HepG2 (cell line): ENCODE results near the gene ANKS1B.
"Not testable (repeated sequence)": the region's sequence is repeated elsewhere in the genome, so short reads cannot be mapped to it uniquely, and the experiment has no call there.

Experiments
- CBFB ChIP-seq: sonication (generic); formaldehyde crosslinking; IDR thresholded peaks from 2 replicates; pipeline ENCODE4 v1.4.0; 2020; ENCODE audit warnings: missing genetic modification reagents
- CTCF ChIP-seq: sonication (generic); formaldehyde crosslinking; IDR thresholded peaks from 2 replicates; pipeline ENCODE4 v1.5.0; 2020; ENCODE audit warnings: mild to moderate bottlenecking, missing genetic modification reagents, moderate library complexity
- HMGXB4 ChIP-seq, 2 experiments: sonication (generic) in 1 of 2; formaldehyde crosslinking in 1 of 2; IDR thresholded peaks; 2 replicates each; pipeline versions ENCODE4 v1.4.0 to v1.6.1; 2018 to 2020; ENCODE audit warnings: missing genetic modification reagents in 2 of 2, borderline replicate concordance in 1 of 2, low read depth in 1 of 2, mild to moderate bottlenecking in 1 of 2, missing biosample characterization in 1 of 2
- IKZF1 ChIP-seq: fragments of 450-650 bp; IDR thresholded peaks from 2 replicates; pipeline ENCODE4 v1.7.1; 2016
- RELA ChIP-seq: sonication (generic); formaldehyde crosslinking; IDR thresholded peaks from 2 replicates; pipeline ENCODE4 v1.4.0; 2020; ENCODE audit warnings: missing genetic modification reagents
- YY1 ChIP-seq: IDR thresholded peaks from 2 replicates; pipeline ENCODE4 v1.6.1; 2011; ENCODE audit warnings: low read length, low read depth, moderate library complexity, mild to moderate bottlenecking; ENCODE audit not compliant: insufficient read depth, insufficient replicate concordance
- ZNF512 ChIP-seq: sonication (generic); formaldehyde crosslinking; IDR thresholded peaks from 2 replicates; pipeline ENCODE4 v1.4.0; 2020; ENCODE audit warnings: mild to moderate bottlenecking, missing genetic modification reagents
- TF ChIP-seq, protein P1 (sequence below): sonication (generic); formaldehyde crosslinking; IDR thresholded peaks from 2 replicates; pipeline ENCODE4 v1.5.0; 2020; ENCODE audit warnings: missing genetic modification reagents

DNA sequence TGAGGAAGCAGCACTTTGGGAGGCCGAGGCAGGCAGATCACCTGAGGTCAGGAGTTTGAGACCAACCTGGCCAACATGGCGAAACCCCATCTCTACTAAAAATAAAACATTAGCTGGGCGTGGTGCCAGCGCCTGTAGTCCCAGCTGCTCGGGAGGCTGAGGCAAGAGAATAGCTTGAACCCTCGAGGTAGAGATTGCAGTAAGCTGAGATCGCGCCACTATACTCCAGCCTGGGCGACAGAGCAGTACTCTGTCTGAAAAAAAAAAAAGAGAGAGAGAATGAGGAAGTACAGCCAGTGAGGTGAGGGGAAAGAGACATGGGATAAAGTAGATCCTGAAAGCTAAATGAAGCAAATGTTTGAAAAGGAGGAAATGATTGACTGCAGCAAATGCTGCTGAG lies 21.1 kb upstream of the ANKS1B start:
- TF ChIP-seq CTCF (CRISPR knock-in tag); CBFB (CRISPR knock-in tag); HMGXB4 (CRISPR knock-in tag; IDR thresholded peaks at IDR 0.05; ENCODE audit: borderline replicate concordance in 1 of 2, low read depth in 1 of 2); RELA; ZNF512; YY1; IKZF1: not testable (repeated sequence)
- TF ChIP-seq, protein P1, sequence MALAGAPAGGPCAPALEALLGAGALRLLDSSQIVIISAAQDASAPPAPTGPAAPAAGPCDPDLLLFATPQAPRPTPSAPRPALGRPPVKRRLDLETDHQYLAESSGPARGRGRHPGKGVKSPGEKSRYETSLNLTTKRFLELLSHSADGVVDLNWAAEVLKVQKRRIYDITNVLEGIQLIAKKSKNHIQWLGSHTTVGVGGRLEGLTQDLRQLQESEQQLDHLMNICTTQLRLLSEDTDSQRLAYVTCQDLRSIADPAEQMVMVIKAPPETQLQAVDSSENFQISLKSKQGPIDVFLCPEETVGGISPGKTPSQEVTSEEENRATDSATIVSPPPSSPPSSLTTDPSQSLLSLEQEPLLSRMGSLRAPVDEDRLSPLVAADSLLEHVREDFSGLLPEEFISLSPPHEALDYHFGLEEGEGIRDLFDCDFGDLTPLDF (CRISPR knock-in tag), result not testable (repeated sequence)
